Activated CD4-positive, alpha-beta T cell treated with anti-CD3 and anti-CD28 coated beads for 24 hours (primary cell): ENCODE data around the gene GBX1.

Experiments used
- DNase-seq, 2 donors: peaks; one replicate each; pipeline ENCODE4 v3.0.0-alpha.2; 2020; ENCODE audit warnings: low read depth in 2 of 2

The GBX1 gene

GRCh38 chr7:151139791-151140190 lies 27.7 kb downstream of the GBX1 start:
- DNase-seq, result no peak

- DNase-seq, result no peak
These were observed 28.3 kb downstream of the GBX1 start for GRCh38 chr7:151139071-151139790.

- no peak for DNase-seq
These were observed 29.2 kb downstream of the GBX1 start for GRCh38 chr7:151138153-151138851.

GRCh38 chr7:151137791-151138152 lies 29.7 kb downstream of the GBX1 start:
- no peak for DNase-seq

GRCh38 chr7:151137076-151137675 lies 30.3 kb downstream of the GBX1 start:
- DNase-seq, result no peak

GRCh38 chr7:151135866-151136843 lies 31.3 kb downstream of the GBX1 start:
- DNase-seq, result no peak

GRCh38 chr7:151135525-151135845 lies 32.0 kb downstream of the GBX1 start:
- DNase-seq, result no peak

- DNase-seq, result no peak
These were observed 32.6 kb downstream of the GBX1 start for GRCh38 chr7:151134743-151135524.

- DNase-seq, result no peak
These were observed 33.3 kb downstream of the GBX1 start for GRCh38 chr7:151133986-151134742.

GRCh38 chr7:151133266-151133985 lies 34.1 kb downstream of the GBX1 start:
- no peak for DNase-seq

- DNase-seq, result no peak
These were observed 34.9 kb downstream of the GBX1 start for GRCh38 chr7:151132461-151133205.

- no peak for DNase-seq
These were observed 35.8 kb downstream of the GBX1 start for GRCh38 chr7:151131592-151132293.

GRCh38 chr7:151131224-151131591 lies 36.3 kb downstream of the GBX1 start:
- DNase-seq, result no peak

- DNase-seq, result no peak
These were observed 36.7 kb downstream of the GBX1 start for GRCh38 chr7:151130741-151131157.

- no peak for DNase-seq
These were observed 37.4 kb downstream of the GBX1 start for GRCh38 chr7:151129960-151130591.

- no peak for DNase-seq
These were observed 38.2 kb downstream of the GBX1 start for GRCh38 chr7:151129117-151129959.

GRCh38 chr7:151128716-151129115 lies 38.8 kb downstream of the GBX1 start:
- DNase-seq, result no peak
